IMR-90 (cell line): ENCODE results near the gene ASGR2. TPM values are rescaled to one million over a fixed set of nuclear protein-coding genes. Genes with fewer than 3 reads are reported as not detected.
A peak's percentile ranks its signal among the peaks of the same experiment; 100 is the strongest.

ENCODE experiments used
- ATAC-seq: fragments of 200-7000 bp; cut with Tn5 transposase; 2 replicates; pipeline ENCODE4 v1.9.1; 2020; ENCODE audit warnings: low read depth, mild to moderate bottlenecking, moderate library complexity
- BruUV-seq: library from RNA; stranded (reverse); fragments of 400-500 nt; replicated peaks from 2 replicates; lab custom pipeline; 2021; lab: Mats Ljungman, UMichigan
- CTCF ChIA-PET: fragments of 300-600 bp; formaldehyde crosslinking; extraction: SDS; loops from one replicate; lab custom pipeline; 2021; ENCODE audit warnings: antibody characterized with exemption; lab: Yijun Ruan, JAX
- POLR2A ChIA-PET: fragments of 300-600 bp; sonication (Branson Sonifier 250); formaldehyde crosslinking; loops from one replicate; lab custom pipeline; 2022; ENCODE audit warnings: antibody characterized with exemption; ENCODE audit not compliant: unreplicated experiment; lab: Charles Lee
- DNase-seq: peaks from one replicate; pipeline ENCODE4 v3.0.0; 2013
- H2AFZ ChIP-seq: replicated peaks from 2 replicates; pipeline ENCODE3; 2013; ENCODE audit warnings: low read length, mild to moderate bottlenecking; ENCODE audit not compliant: poor library complexity
- H2AK5ac ChIP-seq: 2 replicates; pipeline ENCODE4 v1.6.1; 2013; ENCODE audit warnings: low read depth, low read length, inconsistent platforms
- H2AK9ac ChIP-seq: replicated peaks from 2 replicates; pipeline ENCODE3; 2013; ENCODE audit warnings: mild to moderate bottlenecking, low read depth, low read length, moderate library complexity; ENCODE audit not compliant: poor library complexity
- H2BK120ac ChIP-seq: 2 replicates; pipeline ENCODE4 v1.6.1; 2013; ENCODE audit warnings: low read depth, low read length, inconsistent platforms
- H2BK15ac ChIP-seq: 3 replicates; pipeline ENCODE4 v1.6.1; 2013; ENCODE audit warnings: low read depth, low read length, inconsistent platforms
- H2BK20ac ChIP-seq: 2 replicates; pipeline ENCODE4 v1.6.1; 2013; ENCODE audit warnings: low read depth, mild to moderate bottlenecking, inconsistent platforms, low read length, moderate library complexity
- H2BK5ac ChIP-seq: 2 replicates; pipeline ENCODE4 v1.6.1; 2013; ENCODE audit warnings: mild to moderate bottlenecking, low read depth, low read length, inconsistent platforms; ENCODE audit not compliant: poor library complexity, severe bottlenecking
- H3K14ac ChIP-seq: replicated peaks from 2 replicates; pipeline ENCODE4 v1.6.1; 2013; ENCODE audit warnings: low read depth, low read length, inconsistent platforms
- H3K18ac ChIP-seq: 2 replicates; pipeline ENCODE4 v1.6.1; 2013; ENCODE audit warnings: low read depth, low read length, control low read depth
- H3K23ac ChIP-seq: 2 replicates; pipeline ENCODE4 v1.6.1; 2013; ENCODE audit warnings: low read depth, low read length, inconsistent platforms
- H3K27ac ChIP-seq: 2 replicates; pipeline ENCODE4 v1.5.1; 2013; ENCODE audit warnings: mild to moderate bottlenecking, control low read depth, low read length; ENCODE audit not compliant: insufficient read depth
- H3K27me3 ChIP-seq: 2 replicates; pipeline ENCODE4 v1.6.1; 2013; ENCODE audit warnings: low read length; ENCODE audit not compliant: control insufficient read depth, insufficient read depth
- H3K36me3 ChIP-seq: 2 replicates; pipeline ENCODE4 v1.6.1; 2013; ENCODE audit warnings: low read length, mixed read lengths; ENCODE audit not compliant: control insufficient read depth, insufficient read depth
- H3K4ac ChIP-seq: 2 replicates; pipeline ENCODE4 v1.6.1; 2013; ENCODE audit warnings: low read depth, low read length, inconsistent platforms
- H3K4me1 ChIP-seq: 2 replicates; pipeline ENCODE4 v1.6.1; 2013; ENCODE audit warnings: low read length, mixed read lengths; ENCODE audit not compliant: control insufficient read depth, insufficient read depth
- H3K4me2 ChIP-seq: 2 replicates; pipeline ENCODE4 v1.6.1; 2013; ENCODE audit warnings: low read depth, mild to moderate bottlenecking, control low read depth, low read length, moderate library complexity
- H3K4me3 ChIP-seq: 2 replicates; pipeline ENCODE4 v1.5.1; 2013; ENCODE audit warnings: low read depth, mild to moderate bottlenecking, control low read depth, low read length, moderate library complexity; ENCODE audit not compliant: insufficient read depth
- H3K56ac ChIP-seq: 2 replicates; pipeline ENCODE4 v1.6.1; 2013; ENCODE audit warnings: low read length, inconsistent platforms; ENCODE audit not compliant: insufficient read depth; ENCODE audit errors: extremely low read depth
- H3K79me1 ChIP-seq, 2 experiments: 2 replicates each; pipeline ENCODE4 v1.6.1; 2013; ENCODE audit warnings: low read length in 2 of 2, inconsistent platforms in 1 of 2, low read depth in 1 of 2
- H3K9ac ChIP-seq: 2 replicates; pipeline ENCODE4 v1.6.1; 2013; ENCODE audit warnings: low read depth, low read length, control low read depth
- H3K9me1 ChIP-seq: 2 replicates; pipeline ENCODE4 v1.6.1; 2013; ENCODE audit warnings: low read length, inconsistent platforms; ENCODE audit not compliant: insufficient read depth
- H3K9me3 ChIP-seq: 2 replicates; pipeline ENCODE4 v1.6.1; 2013; ENCODE audit warnings: low read length; ENCODE audit not compliant: control insufficient read depth, insufficient read depth
- H4K20me1 ChIP-seq: 2 replicates; pipeline ENCODE4 v1.6.1; 2013; ENCODE audit warnings: low read length, inconsistent platforms; ENCODE audit not compliant: insufficient read depth
- H4K5ac ChIP-seq: 2 replicates; pipeline ENCODE4 v1.6.1; 2013; ENCODE audit warnings: mild to moderate bottlenecking, low read depth, low read length, control low read depth
- H4K8ac ChIP-seq, 2 experiments: 2 replicates each; pipeline ENCODE4 v1.6.1; 2013; ENCODE audit warnings: low read depth in 2 of 2, low read length in 2 of 2, control low read depth in 1 of 2, inconsistent platforms in 1 of 2
- H4K91ac ChIP-seq: 2 replicates; pipeline ENCODE4 v1.6.1; 2013; ENCODE audit warnings: low read depth, low read length, inconsistent platforms; ENCODE audit not compliant: insufficient read depth
- BHLHE40 ChIP-seq: fragments of 150-350 bp; IDR thresholded peaks from 2 replicates; pipeline ENCODE4 v1.6.1; 2016; ENCODE audit warnings: mild to moderate bottlenecking, low read depth, low read length
- CHD1 ChIP-seq: IDR thresholded peaks from 2 replicates; pipeline ENCODE4 v1.6.1; 2012; ENCODE audit warnings: low read depth, low read length, improper control_type of control experiment
- MAFK ChIP-seq: IDR thresholded peaks from 2 replicates; pipeline ENCODE4 v1.6.1; 2012; ENCODE audit warnings: low read depth, low read length, improper control_type of control experiment
- RAD21 ChIP-seq: IDR thresholded peaks from 2 replicates; pipeline ENCODE4 v1.6.1; 2012; ENCODE audit warnings: low read length, improper control_type of control experiment
- RFX5 ChIP-seq: IDR thresholded peaks from 2 replicates; pipeline ENCODE4 v1.8.0; 2012; ENCODE audit warnings: low read depth, mild to moderate bottlenecking, low read length, moderate library complexity
- WGBS, 2 experiments: methylation state at CpG; one replicate each; pipeline versions ENCODE4 v1.1.5 to v1.1.7; 2013; ENCODE audit warnings: missing lambda C conversion rate in 2 of 2; ENCODE audit not compliant: insufficient read length in 1 of 2; ENCODE audit errors: extremely low coverage in 2 of 2; 5-methylcytosine and 5-hydroxymethylcytosine counted together
- dilution Hi-C: fragments of 300-500 bp; cut with HindIII; formaldehyde crosslinking; loops from one replicate; pipeline ENCODE4 v1.14.3; 2018; ENCODE audit warnings: low sequenced_read_pairs; ENCODE audit not compliant: unreplicated experiment
- in situ Hi-C: fragments of 300-500 bp; cut with MboI; formaldehyde crosslinking; loops from 3 replicates; pipeline ENCODE4 v1.14.3; 2019; ENCODE audit warnings: low sequenced_read_pairs, inconsistent platforms, mixed read lengths
- intact Hi-C: fragments of 100-400 bp; cut with micrococcal nuclease; formaldehyde crosslinking; loops from 2 replicates; pipeline ENCODE4 v1.10.0; 2022
- polyA plus RNA-seq, 3 experiments: library from polyadenylated mRNA; depleted of rRNA; stranded (reverse); fragments of >200 nt; gene quantifications; 2 replicates each; pipeline ENCODE4 v1.2.3, GENCODE V29; 2012; ENCODE audit warnings: low replicate concordance in 1 of 3
- total RNA-seq: library from RNA; depleted of rRNA; stranded (reverse); fragments of >200 nt; gene quantifications from 2 replicates; pipeline ENCODE4 v1.2.3, GENCODE V29; 2012
- TF ChIP-seq, protein P1 (sequence below): fragments of 150-350 bp; IDR thresholded peaks from 2 replicates; pipeline ENCODE4 v1.6.1; 2016; ENCODE audit warnings: low read depth, mild to moderate bottlenecking, low read length, moderate library complexity, borderline replicate concordance

The ASGR2 gene
- total and polyA plus RNA-seq, 2 of the 4 experiments (the other 2 are of a cell fraction), result not detected

DNA sequence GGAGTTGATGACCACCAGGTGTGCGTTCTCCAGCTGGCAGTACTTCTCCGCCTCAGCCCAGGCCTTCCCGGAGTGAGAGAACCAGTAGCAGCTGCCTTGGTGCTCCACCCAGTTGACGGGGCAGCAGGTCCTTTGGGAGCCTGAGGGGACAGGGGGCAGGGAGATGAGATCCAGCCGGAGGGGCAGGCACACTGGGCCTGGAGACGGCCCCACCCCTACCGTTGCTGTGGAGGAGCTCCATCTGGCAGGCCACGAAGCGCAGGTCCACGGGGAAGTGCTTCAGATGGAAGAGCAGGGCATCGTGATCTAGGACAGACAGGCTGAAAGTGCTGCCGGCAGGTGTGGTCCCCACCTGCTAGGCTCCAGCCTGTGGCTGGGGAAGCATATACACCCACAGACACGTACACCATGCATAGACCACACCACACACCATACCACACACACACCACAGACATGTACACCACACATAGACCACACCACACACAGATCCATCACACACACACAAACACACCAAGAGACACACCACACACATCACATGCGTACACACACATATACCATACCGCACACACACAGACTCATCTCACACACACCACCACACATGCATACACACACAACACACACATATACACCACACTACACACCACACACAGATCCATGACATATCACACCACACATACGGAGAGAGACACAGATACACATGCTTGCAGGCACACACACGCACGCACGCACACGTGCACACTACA, 7.4 kb downstream of the ASGR2 start:
- Histone ChIP-seq H3K9ac (no peak overlapping the region), H3K4me2 (no peak overlapping the region), H3K23ac (no peak overlapping the region), H2BK15ac (no peak overlapping the region), H3K18ac (no peak overlapping the region), H3K56ac (no peak overlapping the region), H4K91ac (no peak overlapping the region), H2BK5ac (peak overlapping the region; percentile 54), H3K9me1 (no peaks in the 10 kb centered on the region), H4K5ac (no peak overlapping the region), H3K14ac (no peak overlapping the region), H4K8ac (no peak overlapping the region), H3K27me3 (peaks cover 24% of the 10 kb centered on the region), H3K4ac (no peak overlapping the region), H2AK5ac (peak overlapping the region; percentile 16; the same call in 1 of the 2 replicates), H2BK20ac (no peak overlapping the region), H2BK120ac (no peak overlapping the region), H3K36me3 (no peaks in the 10 kb centered on the region), H3K79me1 (no peaks in the 10 kb centered on the region), H3K4me1 (no peaks in the 10 kb centered on the region), H3K9me3 (no peaks in the 10 kb centered on the region), H4K20me1 (no peaks in the 10 kb centered on the region), H3K27ac (no peak overlapping the region), H2AK9ac (peak overlapping the region; percentile 76), H2AFZ (peak overlapping the region; percentile 33), H3K4me3 (no peak overlapping the region)
- POLR2A ChIA-PET, result no interaction called here
- no TSS peak for BruUV-seq
- TF ChIP-seq CHD1 (no peak), RAD21 (no peak), MAFK (no peak), RFX5 (no peak), BHLHE40 (no peak)
- TF ChIP-seq, protein P1, sequence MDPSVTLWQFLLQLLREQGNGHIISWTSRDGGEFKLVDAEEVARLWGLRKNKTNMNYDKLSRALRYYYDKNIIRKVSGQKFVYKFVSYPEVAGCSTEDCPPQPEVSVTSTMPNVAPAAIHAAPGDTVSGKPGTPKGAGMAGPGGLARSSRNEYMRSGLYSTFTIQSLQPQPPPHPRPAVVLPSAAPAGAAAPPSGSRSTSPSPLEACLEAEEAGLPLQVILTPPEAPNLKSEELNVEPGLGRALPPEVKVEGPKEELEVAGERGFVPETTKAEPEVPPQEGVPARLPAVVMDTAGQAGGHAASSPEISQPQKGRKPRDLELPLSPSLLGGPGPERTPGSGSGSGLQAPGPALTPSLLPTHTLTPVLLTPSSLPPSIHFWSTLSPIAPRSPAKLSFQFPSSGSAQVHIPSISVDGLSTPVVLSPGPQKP, result no peak
- CTCF ChIA-PET, result no interaction called here
- WGBS, 2 experiments, result 69% methylated on average over 15 of the region's 20 CpGs; no CpG with 5 or more reads in 1 of the 2 experiments
- ATAC-seq (no peak), DNase-seq (no peak)
- in situ Hi-C loops (no loop called here), dilution Hi-C loops (no loop called here), intact Hi-C loops (no loop called here)
